IMR-90 (cell line): ENCODE measurements around the gene SMG5. TPM values are rescaled to one million over a fixed set of nuclear protein-coding genes. Genes with fewer than 3 reads are reported as not detected.

ENCODE experiments used
- ATAC-seq: fragments of 200-7000 bp; cut with Tn5 transposase; 2 replicates; pipeline ENCODE4 v1.9.1; 2020; ENCODE audit warnings: low read depth, mild to moderate bottlenecking, moderate library complexity
- BruUV-seq: library from RNA; stranded (reverse); fragments of 400-500 nt; replicated peaks from 2 replicates; lab custom pipeline; 2021; lab: Mats Ljungman, UMichigan
- CTCF ChIA-PET: fragments of 300-600 bp; formaldehyde crosslinking; extraction: SDS; loops from one replicate; lab custom pipeline; 2021; ENCODE audit warnings: antibody characterized with exemption; lab: Yijun Ruan, JAX
- POLR2A ChIA-PET: fragments of 300-600 bp; sonication (Branson Sonifier 250); formaldehyde crosslinking; loops from one replicate; lab custom pipeline; 2022; ENCODE audit warnings: antibody characterized with exemption; ENCODE audit not compliant: unreplicated experiment; lab: Charles Lee
- DNase-seq: peaks from one replicate; pipeline ENCODE4 v3.0.0; 2013
- H2AFZ ChIP-seq: replicated peaks from 2 replicates; pipeline ENCODE3; 2013; ENCODE audit warnings: low read length, mild to moderate bottlenecking; ENCODE audit not compliant: poor library complexity
- H2AK5ac ChIP-seq: 2 replicates; pipeline ENCODE4 v1.6.1; 2013; ENCODE audit warnings: low read depth, low read length, inconsistent platforms
- H2AK9ac ChIP-seq: replicated peaks from 2 replicates; pipeline ENCODE3; 2013; ENCODE audit warnings: mild to moderate bottlenecking, low read depth, low read length, moderate library complexity; ENCODE audit not compliant: poor library complexity
- H2BK120ac ChIP-seq: 2 replicates; pipeline ENCODE4 v1.6.1; 2013; ENCODE audit warnings: low read depth, low read length, inconsistent platforms
- H2BK15ac ChIP-seq: 3 replicates; pipeline ENCODE4 v1.6.1; 2013; ENCODE audit warnings: low read depth, low read length, inconsistent platforms
- H2BK20ac ChIP-seq: 2 replicates; pipeline ENCODE4 v1.6.1; 2013; ENCODE audit warnings: low read depth, mild to moderate bottlenecking, inconsistent platforms, low read length, moderate library complexity
- H2BK5ac ChIP-seq: 2 replicates; pipeline ENCODE4 v1.6.1; 2013; ENCODE audit warnings: mild to moderate bottlenecking, low read depth, low read length, inconsistent platforms; ENCODE audit not compliant: poor library complexity, severe bottlenecking
- H3K14ac ChIP-seq: replicated peaks from 2 replicates; pipeline ENCODE4 v1.6.1; 2013; ENCODE audit warnings: low read depth, low read length, inconsistent platforms
- H3K18ac ChIP-seq: 2 replicates; pipeline ENCODE4 v1.6.1; 2013; ENCODE audit warnings: low read depth, low read length, control low read depth
- H3K23ac ChIP-seq: 2 replicates; pipeline ENCODE4 v1.6.1; 2013; ENCODE audit warnings: low read depth, low read length, inconsistent platforms
- H3K27ac ChIP-seq: 2 replicates; pipeline ENCODE4 v1.5.1; 2013; ENCODE audit warnings: mild to moderate bottlenecking, control low read depth, low read length; ENCODE audit not compliant: insufficient read depth
- H3K27me3 ChIP-seq: 2 replicates; pipeline ENCODE4 v1.6.1; 2013; ENCODE audit warnings: low read length; ENCODE audit not compliant: control insufficient read depth, insufficient read depth
- H3K36me3 ChIP-seq: 2 replicates; pipeline ENCODE4 v1.6.1; 2013; ENCODE audit warnings: low read length, mixed read lengths; ENCODE audit not compliant: control insufficient read depth, insufficient read depth
- H3K4ac ChIP-seq: 2 replicates; pipeline ENCODE4 v1.6.1; 2013; ENCODE audit warnings: low read depth, low read length, inconsistent platforms
- H3K4me1 ChIP-seq: 2 replicates; pipeline ENCODE4 v1.6.1; 2013; ENCODE audit warnings: low read length, mixed read lengths; ENCODE audit not compliant: control insufficient read depth, insufficient read depth
- H3K4me2 ChIP-seq: 2 replicates; pipeline ENCODE4 v1.6.1; 2013; ENCODE audit warnings: low read depth, mild to moderate bottlenecking, control low read depth, low read length, moderate library complexity
- H3K4me3 ChIP-seq: 2 replicates; pipeline ENCODE4 v1.5.1; 2013; ENCODE audit warnings: low read depth, mild to moderate bottlenecking, control low read depth, low read length, moderate library complexity; ENCODE audit not compliant: insufficient read depth
- H3K56ac ChIP-seq: 2 replicates; pipeline ENCODE4 v1.6.1; 2013; ENCODE audit warnings: low read length, inconsistent platforms; ENCODE audit not compliant: insufficient read depth; ENCODE audit errors: extremely low read depth
- H3K79me1 ChIP-seq, 2 experiments: 2 replicates each; pipeline ENCODE4 v1.6.1; 2013; ENCODE audit warnings: low read length in 2 of 2, inconsistent platforms in 1 of 2, low read depth in 1 of 2
- H3K9ac ChIP-seq: 2 replicates; pipeline ENCODE4 v1.6.1; 2013; ENCODE audit warnings: low read depth, low read length, control low read depth
- H3K9me1 ChIP-seq: 2 replicates; pipeline ENCODE4 v1.6.1; 2013; ENCODE audit warnings: low read length, inconsistent platforms; ENCODE audit not compliant: insufficient read depth
- H3K9me3 ChIP-seq: 2 replicates; pipeline ENCODE4 v1.6.1; 2013; ENCODE audit warnings: low read length; ENCODE audit not compliant: control insufficient read depth, insufficient read depth
- H4K20me1 ChIP-seq: 2 replicates; pipeline ENCODE4 v1.6.1; 2013; ENCODE audit warnings: low read length, inconsistent platforms; ENCODE audit not compliant: insufficient read depth
- H4K5ac ChIP-seq: 2 replicates; pipeline ENCODE4 v1.6.1; 2013; ENCODE audit warnings: mild to moderate bottlenecking, low read depth, low read length, control low read depth
- H4K8ac ChIP-seq, 2 experiments: 2 replicates each; pipeline ENCODE4 v1.6.1; 2013; ENCODE audit warnings: low read depth in 2 of 2, low read length in 2 of 2, control low read depth in 1 of 2, inconsistent platforms in 1 of 2
- H4K91ac ChIP-seq: 2 replicates; pipeline ENCODE4 v1.6.1; 2013; ENCODE audit warnings: low read depth, low read length, inconsistent platforms; ENCODE audit not compliant: insufficient read depth
- BHLHE40 ChIP-seq: fragments of 150-350 bp; IDR thresholded peaks from 2 replicates; pipeline ENCODE4 v1.6.1; 2016; ENCODE audit warnings: mild to moderate bottlenecking, low read depth, low read length
- FOS ChIP-seq: fragments of 150-350 bp; IDR thresholded peaks from 2 replicates; pipeline ENCODE4 v1.6.1; 2016; ENCODE audit warnings: low read depth, low read length
- RAD21 ChIP-seq: IDR thresholded peaks from 2 replicates; pipeline ENCODE4 v1.6.1; 2012; ENCODE audit warnings: low read length, improper control_type of control experiment
- WGBS, 2 experiments: methylation state at CpG; one replicate each; pipeline versions ENCODE4 v1.1.5 to v1.1.7; 2013; ENCODE audit warnings: missing lambda C conversion rate in 2 of 2; ENCODE audit not compliant: insufficient read length in 1 of 2; ENCODE audit errors: extremely low coverage in 2 of 2; 5-methylcytosine and 5-hydroxymethylcytosine counted together
- dilution Hi-C: fragments of 300-500 bp; cut with HindIII; formaldehyde crosslinking; loops from one replicate; pipeline ENCODE4 v1.14.3; 2018; ENCODE audit warnings: low sequenced_read_pairs; ENCODE audit not compliant: unreplicated experiment
- in situ Hi-C: fragments of 300-500 bp; cut with MboI; formaldehyde crosslinking; loops from 3 replicates; pipeline ENCODE4 v1.14.3; 2019; ENCODE audit warnings: low sequenced_read_pairs, inconsistent platforms, mixed read lengths
- intact Hi-C: fragments of 100-400 bp; cut with micrococcal nuclease; formaldehyde crosslinking; loops from 2 replicates; pipeline ENCODE4 v1.10.0; 2022
- polyA plus RNA-seq, 3 experiments: library from polyadenylated mRNA; depleted of rRNA; stranded (reverse); fragments of >200 nt; gene quantifications; 2 replicates each; pipeline ENCODE4 v1.2.3, GENCODE V29; 2012; ENCODE audit warnings: low replicate concordance in 1 of 3
- total RNA-seq: library from RNA; depleted of rRNA; stranded (reverse); fragments of >200 nt; gene quantifications from 2 replicates; pipeline ENCODE4 v1.2.3, GENCODE V29; 2012

Gene SMG5
- total and polyA plus RNA-seq, 2 of the 4 experiments (the other 2 are of a cell fraction) = 34.7 to 37.3 TPM

DNA sequence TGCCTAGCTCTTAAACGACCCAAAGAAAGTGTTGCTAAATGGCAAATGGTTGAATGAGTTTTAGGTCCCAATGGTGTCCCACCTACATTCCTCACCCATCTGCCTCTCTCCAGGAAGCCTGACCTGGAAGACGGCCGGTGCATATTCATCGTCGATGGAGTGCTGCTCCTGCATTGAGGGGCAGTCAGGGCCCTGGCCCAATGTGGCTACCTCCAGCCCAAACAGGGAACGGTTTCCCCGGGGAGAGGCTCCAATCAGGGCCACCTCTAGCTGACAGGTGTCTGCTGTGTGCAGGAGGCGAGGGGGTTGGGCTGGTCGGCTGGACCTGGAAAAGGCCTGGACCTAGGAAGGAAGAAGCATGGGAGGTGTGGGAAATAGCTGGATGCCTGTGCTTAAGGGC lies 11.3 kb upstream of the SMG5 start:
- Histone ChIP-seq H3K9me1 (peaks cover 6% of the 10 kb centered on the region; the same call in 1 of the 2 replicates), H4K8ac (no peak overlapping the region), H3K56ac (no peak overlapping the region), H4K5ac (no peak overlapping the region), H4K91ac (no peak overlapping the region), H3K27me3 (no peaks in the 10 kb centered on the region), H2AK5ac (no peak overlapping the region), H3K23ac (no peak overlapping the region), H2AFZ (peak overlapping the region; percentile 8), H3K4ac (no peak overlapping the region), H2AK9ac (no peak overlapping the region), H3K18ac (no peak overlapping the region), H2BK20ac (no peak overlapping the region), H3K4me3 (no peak overlapping the region), H4K20me1 (no peaks in the 10 kb centered on the region), H2BK15ac (no peak overlapping the region), H3K36me3 (peaks cover 9% of the 10 kb centered on the region; the same call in 1 of the 2 replicates), H3K9ac (no peak overlapping the region), H3K79me1 (peaks cover 3 to 27% of the 10 kb centered on the region in 2 experiments), H2BK120ac (no peak overlapping the region), H3K4me1 (peaks cover 2% of the 10 kb centered on the region; the same call in 1 of the 2 replicates), H3K27ac (no peak overlapping the region), H3K4me2 (no peak overlapping the region), H2BK5ac (no peak overlapping the region), H3K14ac (no peak overlapping the region), H3K9me3 (no peaks in the 10 kb centered on the region)
- DNase-seq = no peak
- dilution Hi-C loops (no loop called here), intact Hi-C loops (no loop called here), in situ Hi-C loops (no loop called here)
- WGBS, 2 experiments = no CpG with 5 or more reads among the region's 9 CpGs
- no peak for TF ChIP-seq RAD21
- TF ChIP-seq FOS = no peak
- TF ChIP-seq BHLHE40 = no peak
- POLR2A ChIA-PET = no interaction called here
- no peak for ATAC-seq
- CTCF ChIA-PET = no interaction called here
- no TSS peak for BruUV-seq
